Measurements from ENCODE around the gene UHRF2. TPM values are rescaled to one million over a fixed set of nuclear protein-coding genes. Genes with fewer than 3 reads are reported as not detected.

UHRF2 gene
- total RNA-seq, 2 donors from 2014 or later, result 15.2 TPM

- H3K36me3 ChIP-seq, result no peaks in the 10 kb centered on the region
- no peak for TF ChIP-seq CTCF (IDR thresholded peaks at IDR 0.05)
- no peak overlapping the region for H3K4me3 ChIP-seq
- no peak overlapping the region for H3K27ac ChIP-seq
- no peaks in the 10 kb centered on the region for H3K27me3 ChIP-seq
- no peak for DNase-seq (ENCODE audit: low spot score)
- no peaks in the 10 kb centered on the region for H3K9me3 ChIP-seq
- H3K4me1 ChIP-seq, result no peaks in the 10 kb centered on the region
Observed at GRCh38 chr9:6553866-6554265, 140.9 kb downstream of the UHRF2 start.

Other genes with a start within 250 kb of the UHRF2 start
- gene IL33, start 197.4 kb upstream of the UHRF2 start, total RNA-seq, result 10 to 100 TPM; 21.3 to 24.4 TPM
- gene TPD52L3, start 84.8 kb upstream of the UHRF2 start, total RNA-seq, result not detected
- gene GLDC, start 232.5 kb downstream of the UHRF2 start, total RNA-seq, result under 1 TPM in 1 of 2 donors, not detected in 1; 0.39 TPM

Data from right atrium auricular region (tissue), 2 donors.